ENCODE data around the gene SCUBE3.

SCUBE3 gene

DNA sequence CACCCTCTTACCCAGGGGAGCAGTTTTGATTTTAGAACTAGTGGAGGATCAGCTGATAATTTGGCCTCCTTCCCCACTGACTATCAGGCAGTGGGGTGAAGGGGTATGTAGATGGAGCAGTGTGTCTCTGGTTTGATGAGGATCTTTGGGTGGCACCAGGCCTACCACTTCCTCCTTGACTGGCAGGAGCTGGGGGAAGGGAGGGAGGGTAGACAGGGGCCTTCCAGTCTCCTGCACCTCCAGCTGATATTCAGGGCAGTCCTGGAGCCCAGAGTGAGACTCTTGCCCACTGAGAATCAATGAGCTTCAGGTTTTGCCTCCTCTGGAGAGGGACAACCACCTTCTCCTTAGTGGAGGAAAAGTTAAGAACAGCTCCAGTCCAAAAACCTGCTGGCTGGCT is 87.1 kb downstream of the SCUBE3 start:
- peaks cover 0 to 12% (median 1%) of the 10 kb centered on the region in 4 donors for H3K4me1 ChIP-seq
- no peaks in the 10 kb centered on the region for H3K9me3 ChIP-seq
- DNase-seq, result peak in 1 of 2 donors; percentile 62
- intact Hi-C loops (cut with DNase I; ENCODE audit: low total_unique reads), result no loop called here
- no peak overlapping the region for H3K27ac ChIP-seq
- no peaks in the 10 kb centered on the region for H3K27me3 ChIP-seq
- H3K36me3 ChIP-seq, result peaks cover 0 to 9% (median 5%) of the 10 kb centered on the region in 3 donors
- TF ChIP-seq, protein P1, sequence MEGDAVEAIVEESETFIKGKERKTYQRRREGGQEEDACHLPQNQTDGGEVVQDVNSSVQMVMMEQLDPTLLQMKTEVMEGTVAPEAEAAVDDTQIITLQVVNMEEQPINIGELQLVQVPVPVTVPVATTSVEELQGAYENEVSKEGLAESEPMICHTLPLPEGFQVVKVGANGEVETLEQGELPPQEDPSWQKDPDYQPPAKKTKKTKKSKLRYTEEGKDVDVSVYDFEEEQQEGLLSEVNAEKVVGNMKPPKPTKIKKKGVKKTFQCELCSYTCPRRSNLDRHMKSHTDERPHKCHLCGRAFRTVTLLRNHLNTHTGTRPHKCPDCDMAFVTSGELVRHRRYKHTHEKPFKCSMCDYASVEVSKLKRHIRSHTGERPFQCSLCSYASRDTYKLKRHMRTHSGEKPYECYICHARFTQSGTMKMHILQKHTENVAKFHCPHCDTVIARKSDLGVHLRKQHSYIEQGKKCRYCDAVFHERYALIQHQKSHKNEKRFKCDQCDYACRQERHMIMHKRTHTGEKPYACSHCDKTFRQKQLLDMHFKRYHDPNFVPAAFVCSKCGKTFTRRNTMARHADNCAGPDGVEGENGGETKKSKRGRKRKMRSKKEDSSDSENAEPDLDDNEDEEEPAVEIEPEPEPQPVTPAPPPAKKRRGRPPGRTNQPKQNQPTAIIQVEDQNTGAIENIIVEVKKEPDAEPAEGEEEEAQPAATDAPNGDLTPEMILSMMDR (IDR thresholded peaks at IDR 0.05), result no peak
- H3K4me3 ChIP-seq, result no peak overlapping the region

Data from tibial artery (tissue), 4 donors.